ENCODE results near the gene CAMP.

Gene CAMP

GRCh38 chr3:48214225-48214624 is 9.1 kb upstream of the CAMP start:
- Histone ChIP-seq H3K4me1 (ENCODE audit: insufficient read depth, insufficient read length) (peaks cover 6% of the 10 kb centered on the region), H3K27me3 (ENCODE audit: insufficient read depth, insufficient read length) (no peaks in the 10 kb centered on the region), H3K36me3 (ENCODE audit: insufficient read depth, insufficient read length, low read length) (no peaks in the 10 kb centered on the region), H3K9ac (ENCODE audit: insufficient read length, low read depth) (no peak overlapping the region), H3K4me3 (ENCODE audit: insufficient read length, low read depth) (no peak overlapping the region), H3K9me3 (ENCODE audit: insufficient read depth, low read length) (peaks cover 6% of the 10 kb centered on the region; the same call in 1 of the 2 replicates)
- TF ChIP-seq ZNF274 (IDR thresholded peaks at IDR 0.05; ENCODE audit: low read depth, low read length) (no peak), SUZ12 (IDR thresholded peaks at IDR 0.05; ENCODE audit: extremely low read depth, insufficient read depth, insufficient read length) (no peak), YY1 (IDR thresholded peaks at IDR 0.05; ENCODE audit: insufficient read depth, insufficient read length) (no peak)
- no peak for DNase-seq (ENCODE audit: low read depth, low spot score)

- Histone ChIP-seq H3K9me3 (ENCODE audit: insufficient read depth, low read length) (peaks cover 4% of the 10 kb centered on the region; the same call in 1 of the 2 replicates), H3K9ac (ENCODE audit: insufficient read length, low read depth) (no peak overlapping the region), H3K27me3 (ENCODE audit: insufficient read depth, insufficient read length) (no peaks in the 10 kb centered on the region), H3K4me1 (ENCODE audit: insufficient read depth, insufficient read length) (peaks cover 6% of the 10 kb centered on the region), H3K36me3 (ENCODE audit: insufficient read depth, insufficient read length, low read length) (no peaks in the 10 kb centered on the region), H3K4me3 (ENCODE audit: insufficient read length, low read depth) (no peak overlapping the region)
- TF ChIP-seq SUZ12 (IDR thresholded peaks at IDR 0.05; ENCODE audit: extremely low read depth, insufficient read depth, insufficient read length) (no peak), YY1 (IDR thresholded peaks at IDR 0.05; ENCODE audit: insufficient read depth, insufficient read length) (no peak), ZNF274 (IDR thresholded peaks at IDR 0.05; ENCODE audit: low read depth, low read length) (no peak)
- no peak for DNase-seq (ENCODE audit: low read depth, low spot score)
These were observed 8.3 kb upstream of the CAMP start for GRCh38 chr3:48215019-48215418.

- no peak overlapping the region for H3K4me3 ChIP-seq (ENCODE audit: insufficient read length, low read depth)
- no peaks in the 10 kb centered on the region for H3K27me3 ChIP-seq (ENCODE audit: insufficient read depth, insufficient read length)
- H3K4me1 ChIP-seq (ENCODE audit: insufficient read depth, insufficient read length), result peaks cover 6% of the 10 kb centered on the region
- no peak for DNase-seq (ENCODE audit: low read depth, low spot score)
- H3K36me3 ChIP-seq (ENCODE audit: insufficient read depth, insufficient read length, low read length), result no peaks in the 10 kb centered on the region
- no peaks in the 10 kb centered on the region for H3K9me3 ChIP-seq (ENCODE audit: insufficient read depth, low read length)
- H3K9ac ChIP-seq (ENCODE audit: insufficient read length, low read depth), result no peak overlapping the region
- TF ChIP-seq YY1 (IDR thresholded peaks at IDR 0.05; ENCODE audit: insufficient read depth, insufficient read length) (no peak), ZNF274 (IDR thresholded peaks at IDR 0.05; ENCODE audit: low read depth, low read length) (no peak), SUZ12 (IDR thresholded peaks at IDR 0.05; ENCODE audit: extremely low read depth, insufficient read depth, insufficient read length) (no peak)
These were observed 7.8 kb upstream of the CAMP start for GRCh38 chr3:48215466-48215865.

GRCh38 chr3:48215876-48216275 is 7.4 kb upstream of the CAMP start:
- Histone ChIP-seq H3K9me3 (ENCODE audit: insufficient read depth, low read length) (no peaks in the 10 kb centered on the region), H3K36me3 (ENCODE audit: insufficient read depth, insufficient read length, low read length) (no peaks in the 10 kb centered on the region), H3K27me3 (ENCODE audit: insufficient read depth, insufficient read length) (no peaks in the 10 kb centered on the region), H3K9ac (ENCODE audit: insufficient read length, low read depth) (no peak overlapping the region), H3K4me1 (ENCODE audit: insufficient read depth, insufficient read length) (peaks cover 6% of the 10 kb centered on the region), H3K4me3 (ENCODE audit: insufficient read length, low read depth) (no peak overlapping the region)
- no peak for DNase-seq (ENCODE audit: low read depth, low spot score)
- TF ChIP-seq SUZ12 (IDR thresholded peaks at IDR 0.05; ENCODE audit: extremely low read depth, insufficient read depth, insufficient read length) (no peak), YY1 (IDR thresholded peaks at IDR 0.05; ENCODE audit: insufficient read depth, insufficient read length) (no peak), ZNF274 (IDR thresholded peaks at IDR 0.05; ENCODE audit: low read depth, low read length) (no peak)

- no peaks in the 10 kb centered on the region for H3K27me3 ChIP-seq (ENCODE audit: insufficient read depth, insufficient read length)
- no peak overlapping the region for H3K9ac ChIP-seq (ENCODE audit: insufficient read length, low read depth)
- H3K4me3 ChIP-seq (ENCODE audit: insufficient read length, low read depth), result no peak overlapping the region
- H3K4me1 ChIP-seq (ENCODE audit: insufficient read depth, insufficient read length), result peaks cover 6% of the 10 kb centered on the region
- no peaks in the 10 kb centered on the region for H3K36me3 ChIP-seq (ENCODE audit: insufficient read depth, insufficient read length, low read length)
- TF ChIP-seq YY1 (IDR thresholded peaks at IDR 0.05; ENCODE audit: insufficient read depth, insufficient read length) (no peak), SUZ12 (IDR thresholded peaks at IDR 0.05; ENCODE audit: extremely low read depth, insufficient read depth, insufficient read length) (no peak), ZNF274 (IDR thresholded peaks at IDR 0.05; ENCODE audit: low read depth, low read length) (no peak)
- no peaks in the 10 kb centered on the region for H3K9me3 ChIP-seq (ENCODE audit: insufficient read depth, low read length)
- DNase-seq (ENCODE audit: low read depth, low spot score), result no peak
These were observed 5.8 kb upstream of the CAMP start for GRCh38 chr3:48217449-48217848.

- Histone ChIP-seq H3K4me1 (ENCODE audit: insufficient read depth, insufficient read length) (peaks cover 10% of the 10 kb centered on the region), H3K4me3 (ENCODE audit: insufficient read length, low read depth) (no peak overlapping the region), H3K9ac (ENCODE audit: insufficient read length, low read depth) (no peak overlapping the region), H3K27me3 (ENCODE audit: insufficient read depth, insufficient read length) (no peaks in the 10 kb centered on the region), H3K36me3 (ENCODE audit: insufficient read depth, insufficient read length, low read length) (no peaks in the 10 kb centered on the region), H3K9me3 (ENCODE audit: insufficient read depth, low read length) (no peaks in the 10 kb centered on the region)
- no peak for TF ChIP-seq SUZ12 (IDR thresholded peaks at IDR 0.05; ENCODE audit: extremely low read depth, insufficient read depth, insufficient read length)
- TF ChIP-seq ZNF274 (IDR thresholded peaks at IDR 0.05; ENCODE audit: low read depth, low read length), result no peak
- no peak for TF ChIP-seq YY1 (IDR thresholded peaks at IDR 0.05; ENCODE audit: insufficient read depth, insufficient read length)
- no peak for DNase-seq (ENCODE audit: low read depth, low spot score)
These were observed 4.8 kb upstream of the CAMP start for GRCh38 chr3:48218537-48218936.

- DNase-seq (ENCODE audit: low read depth, low spot score), result no peak
- H3K9ac ChIP-seq (ENCODE audit: insufficient read length, low read depth), result no peak overlapping the region
- no peaks in the 10 kb centered on the region for H3K9me3 ChIP-seq (ENCODE audit: insufficient read depth, low read length)
- H3K4me1 ChIP-seq (ENCODE audit: insufficient read depth, insufficient read length), result peaks cover 10% of the 10 kb centered on the region
- TF ChIP-seq ZNF274 (IDR thresholded peaks at IDR 0.05; ENCODE audit: low read depth, low read length) (no peak), YY1 (IDR thresholded peaks at IDR 0.05; ENCODE audit: insufficient read depth, insufficient read length) (no peak), SUZ12 (IDR thresholded peaks at IDR 0.05; ENCODE audit: extremely low read depth, insufficient read depth, insufficient read length) (no peak)
- H3K36me3 ChIP-seq (ENCODE audit: insufficient read depth, insufficient read length, low read length), result no peaks in the 10 kb centered on the region
- H3K4me3 ChIP-seq (ENCODE audit: insufficient read length, low read depth), result no peak overlapping the region
- H3K27me3 ChIP-seq (ENCODE audit: insufficient read depth, insufficient read length), result no peaks in the 10 kb centered on the region
These were observed 3.8 kb upstream of the CAMP start for GRCh38 chr3:48219543-48219942.

Measured in NT2/D1 (cell line).